GM19467 (cell line): ENCODE measurements around the gene SRXN1.
"Not testable (repeated sequence)": the region's sequence is repeated elsewhere in the genome, so short reads cannot be mapped to it uniquely, and the experiment has no call there.

Source experiments
- ATAC-seq: cut with Tn5 transposase; IDR thresholded peaks from one replicate; pipeline ENCODE4 v1.9.1; 2021; ENCODE audit warnings: mild to moderate bottlenecking, moderate library complexity; ENCODE audit not compliant: unreplicated experiment

The SRXN1 gene

GRCh38 chr20:655726-656624, 3.0 kb upstream of the SRXN1 start:
- ATAC-seq = no peak

DNA sequence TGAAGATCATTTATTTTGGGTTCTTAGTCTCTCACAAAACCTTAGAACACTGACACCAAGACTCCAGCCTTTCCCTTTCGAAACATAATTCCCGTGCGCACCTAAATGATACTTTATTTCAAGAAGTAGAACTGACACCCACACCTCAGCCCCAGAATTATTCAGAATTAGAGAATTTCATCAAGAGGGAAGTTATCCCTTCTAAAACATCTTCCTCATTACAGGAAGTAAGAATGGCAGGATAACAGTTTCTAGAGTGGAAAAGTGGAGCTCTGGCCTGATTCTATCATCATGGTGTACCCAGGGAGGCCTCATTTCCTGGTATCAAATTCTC, 1.4 kb upstream of the SRXN1 start:
- ATAC-seq = no peak

- ATAC-seq = no peak
These were observed 803 bp upstream of the SRXN1 start for GRCh38 chr20:653590-654416.

DNA sequence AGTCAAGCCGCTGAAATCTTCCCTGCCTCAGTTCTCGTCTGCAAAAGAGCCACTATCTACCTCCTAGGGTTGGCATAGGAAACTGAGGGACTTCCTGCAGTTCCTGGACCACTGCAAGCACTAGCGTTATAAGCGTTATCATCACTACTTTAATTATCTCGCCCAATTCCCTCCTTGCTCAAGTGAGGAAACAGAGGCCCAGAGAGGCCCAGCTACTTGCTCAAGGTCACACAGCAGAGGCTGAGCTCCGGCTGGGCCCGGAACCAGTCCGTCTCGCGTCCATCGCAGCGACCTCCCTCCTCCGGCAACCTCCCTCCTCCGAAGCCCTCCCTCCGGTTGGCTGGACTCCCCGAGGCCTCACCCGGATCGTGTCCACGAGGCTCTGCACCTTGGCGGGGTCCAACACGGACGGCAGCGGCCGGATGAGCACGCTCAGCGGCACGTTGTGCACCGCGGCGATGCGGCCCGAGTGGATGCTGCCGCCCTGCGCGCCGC, 338 bp downstream of the SRXN1 start:
- peak; percentile 9 for ATAC-seq

- ATAC-seq = no peak
These were observed 1.0 kb downstream of the SRXN1 start for GRCh38 chr20:651713-652614.

- no peak for ATAC-seq
These were observed 2.0 kb downstream of the SRXN1 start for GRCh38 chr20:650954-651353.

DNA sequence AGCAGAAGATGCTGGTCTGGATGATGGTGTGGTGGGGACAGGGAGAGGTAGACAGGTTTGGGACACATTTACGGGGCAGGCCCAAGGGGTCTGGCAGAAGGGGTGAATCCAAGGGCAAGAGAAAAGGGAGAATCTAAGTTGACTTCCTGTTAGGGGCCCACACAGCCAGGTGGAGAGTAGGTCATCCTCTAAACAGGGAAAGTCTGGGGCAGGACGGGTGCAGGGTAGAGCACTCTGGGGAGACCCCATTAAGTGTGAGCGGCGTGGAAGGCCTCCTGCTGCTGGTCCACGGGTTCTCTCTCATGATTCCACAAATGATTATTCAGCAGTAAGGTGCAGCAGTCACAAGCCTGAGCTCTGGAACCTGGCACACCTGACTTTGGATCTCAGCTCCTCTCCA, 2.7 kb downstream of the SRXN1 start:
- no peak for ATAC-seq

GRCh38 chr20:647479-648019, 5.5 kb downstream of the SRXN1 start:
- no peak for ATAC-seq

DNA sequence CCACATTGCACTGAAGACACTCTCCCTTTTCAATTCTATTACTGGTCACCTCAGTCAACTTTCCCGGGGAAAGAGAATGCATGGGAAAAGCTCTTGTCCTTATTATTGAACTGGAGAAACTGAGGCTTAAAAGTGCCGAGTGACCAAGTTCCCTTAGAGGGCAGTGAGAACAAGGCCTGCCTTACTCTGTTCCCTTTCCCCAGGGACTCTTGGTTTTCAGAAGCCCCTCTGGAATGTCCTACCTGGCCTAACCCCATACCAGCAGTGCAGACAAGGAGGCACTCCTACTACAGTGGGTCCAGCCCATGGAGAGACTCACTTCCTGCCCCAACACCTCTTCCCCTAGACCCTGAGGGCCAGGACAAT, 6.1 kb downstream of the SRXN1 start:
- no peak for ATAC-seq

DNA sequence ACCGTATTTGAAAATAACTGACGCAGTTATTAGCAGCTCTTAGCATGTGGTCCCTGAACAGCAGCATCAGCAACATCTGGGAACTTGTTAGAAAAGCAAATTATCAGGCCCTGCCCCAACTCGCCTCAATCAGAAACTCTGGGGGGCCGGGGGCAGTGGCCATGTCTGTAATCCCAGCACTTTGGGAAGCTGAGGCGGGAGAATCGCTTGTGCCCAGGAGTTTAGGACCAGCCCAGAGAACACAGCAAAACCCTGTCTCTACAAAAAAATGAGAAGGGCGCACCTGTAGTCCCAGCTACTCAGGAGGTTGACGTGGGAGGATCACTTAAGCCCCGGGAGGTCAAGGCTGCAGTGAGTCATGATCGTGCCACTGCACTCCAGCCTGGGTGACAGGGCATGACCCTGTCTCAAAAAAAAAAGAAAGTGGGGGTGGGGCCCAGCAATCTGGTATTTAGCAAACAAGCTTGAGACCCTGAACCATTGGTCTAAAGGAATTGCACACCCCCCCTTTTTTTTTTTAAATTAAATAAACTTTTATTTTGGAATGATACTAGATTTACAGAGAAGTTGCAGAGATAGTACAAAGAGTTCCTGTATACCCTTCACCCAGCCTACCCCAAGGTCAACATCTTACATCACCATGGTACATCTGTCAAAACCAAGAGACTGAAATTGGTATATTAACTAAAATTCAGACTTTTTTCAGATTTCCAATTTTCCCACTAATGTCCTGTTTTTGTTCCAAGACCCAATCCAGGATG, 6.7 kb downstream of the SRXN1 start:
- no peak for ATAC-seq

GRCh38 chr20:645318-646106, 7.5 kb downstream of the SRXN1 start:
- no peak for ATAC-seq

- ATAC-seq = no peak
These were observed 8.2 kb downstream of the SRXN1 start for GRCh38 chr20:644692-645317.

DNA sequence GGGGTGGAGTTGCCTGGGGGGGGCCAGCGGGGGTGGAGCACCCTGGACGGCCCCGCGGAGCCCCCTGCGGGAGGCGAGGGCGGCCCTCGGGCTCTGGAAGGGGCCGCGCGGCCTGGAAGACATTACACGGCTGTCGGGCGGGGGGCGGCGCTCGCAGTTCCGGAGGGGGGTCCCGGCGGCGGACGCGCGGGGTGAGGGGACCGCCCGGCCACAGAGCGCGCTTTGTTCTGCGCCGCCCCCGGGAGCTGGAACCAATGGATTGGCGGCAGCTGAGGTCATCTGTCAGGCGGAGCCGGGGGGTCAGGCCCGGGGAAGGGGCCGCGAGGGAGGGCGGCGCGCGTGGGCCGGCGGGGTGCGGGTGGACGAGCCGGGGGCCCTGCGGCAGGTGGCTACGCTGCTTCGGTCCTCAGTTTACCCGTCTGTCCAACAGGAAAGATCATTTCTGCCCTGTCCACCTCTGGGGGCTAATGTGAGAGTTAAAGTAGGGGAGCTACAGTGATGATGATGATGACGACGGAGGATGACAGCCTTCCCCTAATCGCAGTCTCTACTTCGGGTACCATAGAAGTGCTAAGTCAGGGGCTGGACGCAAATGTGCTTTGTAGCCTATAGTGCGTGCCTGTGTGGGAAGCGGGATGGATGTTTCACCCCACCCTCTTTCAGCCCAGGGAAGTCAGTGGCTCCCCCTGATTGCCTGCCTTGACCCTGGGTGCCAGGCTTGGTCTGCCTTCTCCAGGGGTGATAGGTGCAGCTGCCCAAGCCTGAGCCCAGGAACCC, 10.4 kb downstream of the SRXN1 start:
- no peak for ATAC-seq

DNA sequence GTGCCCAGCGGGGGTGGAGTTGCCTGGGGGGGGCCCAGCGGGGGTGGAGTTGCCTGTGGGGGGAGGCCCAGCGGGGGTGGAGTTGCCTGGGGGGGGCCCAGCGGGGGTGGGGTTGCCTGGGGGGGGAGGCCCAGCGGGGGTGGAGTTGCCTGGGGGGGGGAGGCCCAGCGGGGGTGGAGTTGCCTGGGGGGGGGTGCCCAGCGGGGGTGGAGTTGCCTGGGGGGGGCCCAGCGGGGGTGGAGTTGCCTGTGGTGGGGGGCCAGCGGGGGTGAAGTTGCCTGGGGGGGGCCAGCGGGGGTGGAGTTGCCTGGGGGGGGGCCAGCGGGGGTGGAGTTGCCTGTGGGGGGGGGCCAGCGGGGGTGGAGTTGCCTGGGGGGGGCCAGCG, 11.0 kb downstream of the SRXN1 start:
- not testable (repeated sequence) for ATAC-seq

- ATAC-seq = no peak
These were observed 11.5 kb downstream of the SRXN1 start for GRCh38 chr20:641516-641875.

GRCh38 chr20:640674-641515, 12.1 kb downstream of the SRXN1 start:
- ATAC-seq = no peak

DNA sequence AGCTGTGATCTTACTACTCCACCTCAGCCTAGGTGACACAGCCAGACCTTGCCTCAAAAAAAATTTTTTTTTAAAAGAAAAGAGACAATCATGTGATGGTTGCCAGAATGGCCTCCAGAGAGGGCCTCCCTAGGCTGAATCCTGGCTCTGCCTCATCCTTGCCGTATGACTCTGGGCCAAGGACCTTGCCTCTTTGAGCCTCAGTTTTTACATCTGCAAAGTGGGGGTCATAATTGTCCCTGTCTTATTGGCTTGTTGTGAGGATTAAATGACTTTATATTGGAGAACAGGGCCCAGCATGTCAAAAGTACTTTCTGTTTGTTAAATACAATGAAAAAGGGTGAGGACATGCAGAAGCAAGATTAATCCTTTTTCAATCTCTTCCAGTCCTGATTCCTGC, 14.4 kb downstream of the SRXN1 start:
- no peak for ATAC-seq
